GM19035 (cell line): ENCODE measurements around the gene UBP1.
A peak's percentile ranks its signal among the peaks of the same experiment; 100 is the strongest.

Source experiments
- ATAC-seq: cut with Tn5 transposase; IDR thresholded peaks from one replicate; pipeline ENCODE4 v1.9.1; 2021; ENCODE audit not compliant: unreplicated experiment

Gene UBP1

GRCh38 chr3:33392144-33392543 is 48.1 kb downstream of the UBP1 start:
- ATAC-seq: no peak

GRCh38 chr3:33391255-33391995 is 48.8 kb downstream of the UBP1 start:
- ATAC-seq: no peak

- no peak for ATAC-seq
Measured at GRCh38 chr3:33389908-33390307, 50.3 kb downstream of the UBP1 start.

DNA sequence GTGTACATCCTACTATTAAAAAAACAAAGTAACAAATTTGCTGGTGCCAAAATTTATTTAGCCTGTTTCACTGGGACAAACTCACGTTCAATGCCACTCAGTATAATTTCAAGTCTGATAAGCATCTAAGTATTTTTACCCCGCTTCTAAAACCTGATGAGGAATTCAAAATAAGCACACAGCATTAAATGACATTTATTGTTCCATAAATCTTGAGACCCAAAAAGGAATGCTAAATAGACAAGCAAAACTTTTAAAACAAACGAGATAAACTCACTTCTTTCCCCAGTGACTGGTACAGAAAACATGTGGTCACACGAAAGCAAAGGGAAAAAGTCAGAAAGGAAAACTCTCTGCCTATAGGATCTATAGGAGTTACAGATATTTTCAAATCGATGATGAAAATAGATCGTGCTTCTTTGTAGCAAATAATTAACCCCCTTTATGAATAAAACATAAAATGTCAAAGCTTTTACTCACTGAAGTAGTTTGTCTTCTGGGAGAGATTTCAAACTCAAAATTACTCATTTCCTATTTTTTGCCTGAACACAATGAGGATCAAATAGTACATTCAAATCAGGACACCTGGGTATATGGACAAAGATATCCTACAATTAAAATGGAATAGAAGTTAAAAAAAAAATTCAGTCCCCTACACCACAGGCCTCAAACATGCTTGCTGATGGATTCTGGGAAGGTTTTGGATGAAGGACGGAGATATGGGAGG is 51.7 kb downstream of the UBP1 start:
- no peak for ATAC-seq

DNA sequence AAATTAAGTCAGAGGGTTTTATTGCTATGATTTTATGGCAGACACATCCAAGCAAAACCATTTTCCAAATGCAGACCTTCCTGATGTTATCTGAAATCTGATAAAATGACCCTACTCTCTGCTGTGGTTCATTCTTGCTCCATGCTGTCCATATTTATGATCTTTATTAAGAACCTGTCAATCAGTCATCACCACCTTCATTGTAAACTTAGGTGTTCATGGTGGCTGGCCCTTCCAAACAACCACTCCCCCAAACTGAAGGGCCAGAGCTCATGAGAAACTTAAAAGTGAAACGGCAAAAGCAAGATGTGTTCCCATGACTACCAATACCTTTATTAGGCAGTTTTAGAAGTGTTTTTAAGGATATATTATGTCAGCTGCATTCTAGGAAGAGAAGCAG is 53.6 kb downstream of the UBP1 start:
- ATAC-seq: no peak

- ATAC-seq: no peak
Measured at GRCh38 chr3:33385423-33385822, 54.8 kb downstream of the UBP1 start.

DNA sequence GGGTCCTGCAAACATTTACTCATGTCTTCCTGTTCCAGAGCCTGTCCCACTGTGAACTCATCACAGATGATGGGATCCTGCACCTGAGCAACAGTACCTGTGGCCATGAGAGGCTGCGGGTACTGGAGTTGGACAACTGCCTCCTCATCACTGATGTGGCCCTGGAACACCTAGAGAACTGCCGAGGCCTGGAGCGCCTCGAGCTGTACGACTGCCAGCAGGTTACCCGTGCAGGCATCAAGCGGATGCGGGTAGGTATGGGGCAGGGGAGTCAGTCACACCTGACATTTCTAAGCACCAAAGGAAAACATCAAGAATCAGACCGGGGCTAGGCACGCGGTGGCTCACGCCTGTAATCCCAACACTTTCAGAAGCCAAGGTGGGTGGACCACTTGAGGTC is 56.3 kb downstream of the UBP1 start:
- ATAC-seq: no peak

GRCh38 chr3:33380653-33381052 is 59.6 kb downstream of the UBP1 start:
- ATAC-seq: no peak

DNA sequence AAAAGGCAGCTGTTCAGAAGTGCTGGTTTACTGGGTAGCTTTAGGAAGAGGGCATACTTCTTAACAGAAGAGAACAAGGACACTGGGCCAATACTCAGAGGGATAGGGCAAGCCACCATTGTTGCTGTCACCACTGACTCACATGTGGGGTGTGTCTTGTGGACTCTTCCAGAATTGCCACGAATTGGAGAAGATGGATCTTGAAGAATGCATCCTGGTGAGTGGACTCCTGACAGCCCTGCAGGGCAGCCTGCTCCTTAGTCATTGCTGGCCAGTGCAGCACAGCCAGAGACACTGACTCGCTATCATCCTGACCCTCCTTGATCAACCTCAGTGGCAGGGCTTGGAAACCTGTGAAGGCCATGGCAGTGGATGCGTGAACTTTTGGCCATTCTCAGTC is 62.3 kb downstream of the UBP1 start:
- ATAC-seq: no peak

GRCh38 chr3:33377489-33377888 is 62.7 kb downstream of the UBP1 start:
- ATAC-seq: no peak

DNA sequence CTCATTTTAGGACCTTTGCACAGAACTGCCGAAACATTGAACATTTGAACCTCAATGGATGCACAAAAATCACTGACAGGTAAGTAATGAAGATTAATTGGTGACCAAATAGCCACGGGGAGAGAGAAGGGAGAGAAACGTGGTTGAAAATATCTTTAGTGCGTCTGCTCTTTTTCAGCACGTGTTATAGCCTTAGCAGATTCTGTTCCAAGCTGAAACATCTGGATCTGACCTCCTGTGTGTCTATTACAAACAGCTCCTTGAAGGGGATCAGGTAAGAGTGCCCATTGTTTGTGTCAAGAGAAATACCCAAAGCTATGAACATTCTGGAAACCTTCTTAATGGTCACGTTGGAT is 67.1 kb downstream of the UBP1 start:
- no peak for ATAC-seq

- peak; percentile 55 for ATAC-seq
Measured at GRCh38 chr3:33372218-33373081, 67.8 kb downstream of the UBP1 start.

GRCh38 chr3:33364531-33365128 is 75.6 kb downstream of the UBP1 start:
- ATAC-seq: no peak

- ATAC-seq: no peak
Measured at GRCh38 chr3:33364060-33364459, 76.1 kb downstream of the UBP1 start.

GRCh38 chr3:33363113-33363800 is 76.9 kb downstream of the UBP1 start:
- ATAC-seq: no peak

- no peak for ATAC-seq
Measured at GRCh38 chr3:33360136-33360825, 79.9 kb downstream of the UBP1 start.

GRCh38 chr3:33358172-33358781 is 81.9 kb downstream of the UBP1 start:
- ATAC-seq: no peak

DNA sequence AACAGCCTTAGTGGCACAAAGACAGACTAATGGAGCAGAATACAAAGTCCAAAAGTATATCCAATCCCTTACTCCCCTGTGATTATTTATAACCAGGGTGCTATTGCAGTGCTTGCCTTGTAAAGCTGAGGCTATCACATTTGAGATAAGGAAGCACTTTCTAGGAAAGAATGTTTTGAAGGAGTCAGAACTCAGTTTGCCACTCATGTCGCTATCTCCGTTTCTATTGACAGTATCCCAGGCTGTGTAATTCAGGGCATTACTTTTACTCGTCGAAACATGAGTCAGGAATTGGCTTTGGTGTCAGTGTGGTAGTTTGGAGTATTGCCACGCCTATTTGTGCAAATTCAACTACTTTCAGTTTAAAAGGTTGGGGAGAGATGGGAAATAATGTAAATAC is 84.6 kb downstream of the UBP1 start:
- no peak for ATAC-seq

GRCh38 chr3:33339758-33340157 is 100.4 kb downstream of the UBP1 start:
- ATAC-seq: no peak
